ENCODE results near the gene SPATS2.

DNA sequence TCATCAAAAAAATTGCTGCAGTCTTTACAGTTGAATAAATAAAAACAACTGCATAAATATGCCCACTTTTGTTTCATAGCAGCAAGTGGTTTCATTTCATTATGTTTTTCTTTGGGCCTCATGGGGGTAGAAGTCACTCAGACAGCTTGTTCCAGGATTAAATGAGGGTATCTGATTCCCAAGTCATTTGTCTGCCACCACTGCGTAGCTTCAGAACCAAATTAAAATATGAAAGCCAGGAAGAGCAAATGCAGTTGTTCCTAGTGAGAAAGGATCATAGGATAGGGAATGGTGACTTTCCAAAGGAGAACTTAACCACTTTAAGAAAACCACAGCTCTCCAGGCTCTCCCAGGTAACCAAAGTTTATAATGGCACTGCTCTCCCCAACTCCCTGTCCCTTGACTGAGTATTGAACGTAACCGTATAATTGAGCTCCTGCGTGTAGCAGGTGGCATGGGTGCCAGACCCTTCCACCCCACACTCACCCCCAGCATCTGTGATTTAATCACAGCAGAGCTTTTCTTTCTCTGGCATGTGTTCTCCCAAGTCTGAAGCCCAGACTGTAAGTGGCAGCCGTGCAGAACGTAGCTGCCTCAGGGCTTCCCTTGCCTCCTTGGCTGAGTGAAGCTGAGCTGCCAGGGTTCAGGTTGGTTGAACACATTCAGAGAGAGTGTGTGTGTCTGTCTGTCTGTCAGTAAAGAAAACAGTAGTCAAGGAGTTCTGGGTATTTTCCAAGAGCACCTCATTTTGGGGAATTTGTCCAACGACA, 160.3 kb downstream of the SPATS2 start:
- TF ChIP-seq SUZ12 (IDR thresholded peaks at IDR 0.05) (no peak), FOXA1 (IDR thresholded peaks at IDR 0.05) (no peak), SP1 (IDR thresholded peaks at IDR 0.05) (no peak), HDGF (IDR thresholded peaks at IDR 0.05; ENCODE audit: borderline replicate concordance) (no peak), ZNF384 (IDR thresholded peaks at IDR 0.05) (no peak), FOXM1 (IDR thresholded peaks at IDR 0.05; ENCODE audit: borderline replicate concordance) (no peak), BHLHE40 (IDR thresholded peaks at IDR 0.05; ENCODE audit: borderline replicate concordance) (no peak), L3MBTL2 (conservative IDR thresholded peaks at IDR 0.05) (no peak), FOXK2 (IDR thresholded peaks at IDR 0.05) (no peak), ARNT (IDR thresholded peaks at IDR 0.05) (no peak), CTBP1 (IDR thresholded peaks at IDR 0.05; ENCODE audit: borderline replicate concordance) (no peak), NFRKB (IDR thresholded peaks at IDR 0.05) (no peak), LEF1 (IDR thresholded peaks at IDR 0.05; ENCODE audit: borderline replicate concordance) (no peak)
- TF ChIP-seq, protein P1, sequence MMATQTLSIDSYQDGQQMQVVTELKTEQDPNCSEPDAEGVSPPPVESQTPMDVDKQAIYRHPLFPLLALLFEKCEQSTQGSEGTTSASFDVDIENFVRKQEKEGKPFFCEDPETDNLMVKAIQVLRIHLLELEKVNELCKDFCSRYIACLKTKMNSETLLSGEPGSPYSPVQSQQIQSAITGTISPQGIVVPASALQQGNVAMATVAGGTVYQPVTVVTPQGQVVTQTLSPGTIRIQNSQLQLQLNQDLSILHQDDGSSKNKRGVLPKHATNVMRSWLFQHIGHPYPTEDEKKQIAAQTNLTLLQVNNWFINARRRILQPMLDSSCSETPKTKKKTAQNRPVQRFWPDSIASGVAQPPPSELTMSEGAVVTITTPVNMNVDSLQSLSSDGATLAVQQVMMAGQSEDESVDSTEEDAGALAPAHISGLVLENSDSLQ (IDR thresholded peaks at IDR 0.05): 0 out of 2 replicates have a peak, but pooled peaks have one; percentile 14

All from HEK293T (cell line).